ENCODE results near the gene SGPP1. TPM values are rescaled to one million over a fixed set of nuclear protein-coding genes. Genes with fewer than 3 reads are reported as not detected.

The SGPP1 gene
- total and polyA plus RNA-seq, 3 donors from 2014 or later, result 16.9 to 30.1 (median 27.6) TPM

GRCh38 chr14:63676615-63677014, 51.2 kb downstream of the SGPP1 start:
- no peaks in the 10 kb centered on the region for H3K9me3 ChIP-seq
- intact Hi-C loops (cut with DNase I; ENCODE audit: low total_unique reads), result no loop called here
- H3K27me3 ChIP-seq, result no peaks in the 10 kb centered on the region
- 90 to 96% methylated on average over 3 of the region's 3 CpGs for WGBS, 2 donors
- H3K36me3 ChIP-seq (ENCODE audit: low read depth, missing control alignments), result no peaks in the 10 kb centered on the region
- H3K4me3 ChIP-seq, result no peak overlapping the region
- no peak overlapping the region for H3K27ac ChIP-seq
- TF ChIP-seq CTCF (IDR thresholded peaks at IDR 0.05) (no peak), POLR2A (IDR thresholded peaks at IDR 0.05) (no peak)
- DNase-seq, result no peak
- H3K4me1 ChIP-seq, result no peaks in the 10 kb centered on the region

GRCh38 chr14:63673886-63674497, 53.9 kb downstream of the SGPP1 start:
- intact Hi-C loops (cut with DNase I; ENCODE audit: low total_unique reads), result no loop called here
- no peak for TF ChIP-seq POLR2A (IDR thresholded peaks at IDR 0.05)
- no peak for TF ChIP-seq CTCF (IDR thresholded peaks at IDR 0.05)
- no peak for DNase-seq
- no peak overlapping the region for H3K4me3 ChIP-seq
- H3K9me3 ChIP-seq, result no peaks in the 10 kb centered on the region
- no peaks in the 10 kb centered on the region for H3K4me1 ChIP-seq
- WGBS, 2 donors, result 75 to 84% methylated on average over 7 of the region's 7 CpGs
- no peaks in the 10 kb centered on the region for H3K27me3 ChIP-seq
- H3K27ac ChIP-seq, result no peak overlapping the region
- no peaks in the 10 kb centered on the region for H3K36me3 ChIP-seq (ENCODE audit: low read depth, missing control alignments)

GRCh38 chr14:63673255-63673654, 54.6 kb downstream of the SGPP1 start:
- intact Hi-C loops (cut with DNase I; ENCODE audit: low total_unique reads), result no loop called here
- WGBS, 2 donors, result 80 to 85% methylated on average over 5 of the region's 5 CpGs
- H3K4me1 ChIP-seq, result no peaks in the 10 kb centered on the region

GRCh38 chr14:63672417-63673180, 55.3 kb downstream of the SGPP1 start:
- TF ChIP-seq CTCF (IDR thresholded peaks at IDR 0.05) (no peak), POLR2A (IDR thresholded peaks at IDR 0.05) (no peak)
- H3K27ac ChIP-seq, result no peak overlapping the region
- H3K36me3 ChIP-seq (ENCODE audit: low read depth, missing control alignments), result no peaks in the 10 kb centered on the region
- H3K9me3 ChIP-seq, result no peaks in the 10 kb centered on the region
- no peak overlapping the region for H3K4me3 ChIP-seq
- no peaks in the 10 kb centered on the region for H3K4me1 ChIP-seq
- intact Hi-C loops (cut with DNase I; ENCODE audit: low total_unique reads), result no loop called here
- no peak for DNase-seq
- H3K27me3 ChIP-seq, result no peaks in the 10 kb centered on the region
- 68 to 75% methylated on average over 7 of the region's 7 CpGs for WGBS, 2 donors

More at GRCh38 chr14:63673255-63673654, 54.6 kb downstream of the SGPP1 start:
- no peak overlapping the region for H3K4me3 ChIP-seq
- DNase-seq, result no peak
- no peaks in the 10 kb centered on the region for H3K36me3 ChIP-seq (ENCODE audit: low read depth, missing control alignments)
- H3K27ac ChIP-seq, result no peak overlapping the region
- H3K27me3 ChIP-seq, result no peaks in the 10 kb centered on the region
- no peaks in the 10 kb centered on the region for H3K9me3 ChIP-seq
- no peak for TF ChIP-seq POLR2A (IDR thresholded peaks at IDR 0.05)
- TF ChIP-seq CTCF (IDR thresholded peaks at IDR 0.05), result no peak
